Suprapubic skin (tissue), 4 donors: Measurements from ENCODE around the gene TRPV6. TPM values are rescaled to one million over a fixed set of nuclear protein-coding genes. Genes with fewer than 3 reads are reported as not detected.

Source experiments
- DNase-seq, 2 donors: peaks; one replicate each; pipeline ENCODE4 v3.0.0-alpha.2; 2019; ENCODE audit warnings: low spot score in 2 of 2
- H3K27ac ChIP-seq: fragments of 200-600 bp; sonication (generic); one replicate; pipeline ENCODE4 v1.5.1; 2019
- H3K27me3 ChIP-seq: fragments of 200-600 bp; sonication (generic); one replicate; pipeline ENCODE4 v1.5.1; 2019
- H3K36me3 ChIP-seq: fragments of 200-600 bp; sonication (generic); one replicate; pipeline ENCODE4 v1.5.1; 2019
- H3K4me1 ChIP-seq: fragments of 200-600 bp; sonication (generic); one replicate; pipeline ENCODE4 v1.5.1; 2019
- H3K4me3 ChIP-seq: fragments of 200-600 bp; sonication (generic); one replicate; pipeline ENCODE4 v1.5.1; 2019; ENCODE audit warnings: mild to moderate bottlenecking
- H3K9me3 ChIP-seq: fragments of 200-600 bp; sonication (generic); one replicate; pipeline ENCODE4 v1.5.1; 2019
- CTCF ChIP-seq, 2 donors: fragments of 200-600 bp in 1 of 2; fragments of 450-650 bp in 1 of 2; sonication (generic) in 1 of 2; IDR thresholded peaks; one replicate each; pipeline ENCODE4 v1.5.1; 2016 to 2019; ENCODE audit warnings: antibody characterized with exemption in 2 of 2, mild to moderate bottlenecking in 1 of 2, moderate library complexity in 1 of 2
- EP300 ChIP-seq: sonication (generic); formaldehyde crosslinking; IDR thresholded peaks from one replicate; pipeline ENCODE4 v1.6.1; 2017; ENCODE audit warnings: antibody characterized with exemption
- POLR2A ChIP-seq, 2 donors: fragments of 450-650 bp; IDR thresholded peaks; one replicate each; pipeline ENCODE4 v1.6.1; 2017; ENCODE audit warnings: antibody characterized with exemption in 2 of 2, mild to moderate bottlenecking in 2 of 2, moderate library complexity in 2 of 2
- POLR2AphosphoS5 ChIP-seq, 3 donors: sonication (generic); formaldehyde crosslinking; IDR thresholded peaks; one replicate each; pipeline ENCODE4 v1.6.1; 2017; ENCODE audit warnings: antibody characterized with exemption in 3 of 3
- WGBS: methylation state at CpG from one replicate; pipeline ENCODE4 v1.1.5; 2018; 5-methylcytosine and 5-hydroxymethylcytosine counted together
- total RNA-seq, 4 donors: library from RNA; depleted of rRNA; stranded (reverse); fragments of >200 nt; gene quantifications; one replicate each; pipeline ENCODE4 v1.1.0, GENCODE V29; 2016

The TRPV6 gene
- total RNA-seq, 4 donors from 2014 or later: 7.5 to 34.8 (median 15.0) TPM

DNA sequence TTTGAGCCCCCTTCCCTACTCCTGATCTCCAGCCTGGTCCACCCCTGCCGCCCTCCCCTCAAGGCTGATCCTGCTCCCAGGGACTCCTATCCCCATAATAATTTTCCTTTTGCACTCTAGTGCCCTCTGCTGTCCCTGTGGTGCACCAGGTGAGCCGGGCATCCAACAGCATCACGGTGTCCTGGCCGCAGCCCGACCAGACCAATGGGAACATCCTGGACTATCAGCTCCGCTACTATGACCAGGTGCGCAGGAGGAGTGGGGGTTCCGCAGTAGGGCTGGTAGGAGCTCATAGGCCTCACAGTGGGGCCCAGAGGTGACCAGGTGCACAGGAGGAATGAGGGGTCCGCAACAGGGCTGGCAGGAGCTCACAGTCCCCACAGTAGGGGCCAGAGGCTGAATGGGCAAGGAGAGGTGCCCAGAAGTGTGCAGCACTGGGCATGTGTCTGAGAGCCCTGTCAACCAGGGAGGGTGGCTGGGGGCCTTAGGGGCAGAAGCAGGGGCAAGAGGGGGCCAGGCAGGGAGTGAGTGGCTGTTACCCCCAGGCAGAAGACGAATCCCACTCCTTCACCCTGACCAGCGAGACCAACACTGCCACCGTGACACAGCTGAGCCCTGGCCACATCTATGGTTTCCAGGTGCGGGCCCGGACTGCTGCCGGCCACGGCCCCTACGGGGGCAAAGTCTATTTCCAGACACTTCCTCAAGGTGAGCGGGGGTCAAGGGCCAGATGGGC lies 19.0 kb downstream of the TRPV6 start:
- H3K27me3 ChIP-seq: no peaks in the 10 kb centered on the region
- H3K4me1 ChIP-seq: peaks cover 19% of the 10 kb centered on the region
- TF ChIP-seq POLR2A (IDR thresholded peaks at IDR 0.05): no peak
- peak in 1 of 2 donors; percentile 52 for TF ChIP-seq CTCF (IDR thresholded peaks at IDR 0.05)
- no peak overlapping the region for H3K27ac ChIP-seq
- H3K4me3 ChIP-seq: no peak overlapping the region
- H3K9me3 ChIP-seq: no peaks in the 10 kb centered on the region
- DNase-seq: no peak
- WGBS: 68% methylated on average over 7 of the region's 18 CpGs
- peaks cover 61% of the 10 kb centered on the region for H3K36me3 ChIP-seq

- no peak for DNase-seq
- H3K4me1 ChIP-seq: peaks cover 19% of the 10 kb centered on the region
- no peak overlapping the region for H3K4me3 ChIP-seq
- no peak for TF ChIP-seq EP300
- no peak for TF ChIP-seq POLR2AphosphoS5 (IDR thresholded peaks at IDR 0.05)
- TF ChIP-seq CTCF (IDR thresholded peaks at IDR 0.05): no peak
- TF ChIP-seq POLR2A (IDR thresholded peaks at IDR 0.05): no peak
- no peaks in the 10 kb centered on the region for H3K27me3 ChIP-seq
- no peak overlapping the region for H3K27ac ChIP-seq
- 71% methylated on average over 9 of the region's 13 CpGs for WGBS
- H3K36me3 ChIP-seq: peaks cover 56% of the 10 kb centered on the region
- H3K9me3 ChIP-seq: no peaks in the 10 kb centered on the region
Observed at GRCh38 chr7:142865766-142866165, 19.8 kb downstream of the TRPV6 start.

GRCh38 chr7:142864980-142865747 lies 20.4 kb downstream of the TRPV6 start:
- Histone ChIP-seq H3K4me3 (no peak overlapping the region), H3K4me1 (peaks cover 21% of the 10 kb centered on the region), H3K27ac (no peak overlapping the region), H3K27me3 (no peaks in the 10 kb centered on the region), H3K36me3 (peaks cover 50% of the 10 kb centered on the region), H3K9me3 (no peaks in the 10 kb centered on the region)
- 46% methylated on average over 14 of the region's 14 CpGs for WGBS
- no peak for TF ChIP-seq POLR2A (IDR thresholded peaks at IDR 0.05)
- TF ChIP-seq EP300: no peak
- TF ChIP-seq POLR2AphosphoS5 (IDR thresholded peaks at IDR 0.05): no peak
- no peak for TF ChIP-seq CTCF (IDR thresholded peaks at IDR 0.05)
- DNase-seq: no peak

- Histone ChIP-seq H3K36me3 (peaks cover 45% of the 10 kb centered on the region), H3K4me3 (no peak overlapping the region), H3K9me3 (no peaks in the 10 kb centered on the region), H3K27me3 (no peaks in the 10 kb centered on the region), H3K4me1 (peaks cover 28% of the 10 kb centered on the region), H3K27ac (no peak overlapping the region)
- peak in 1 of 2 donors; percentile 70 for DNase-seq
- 90% methylated on average over 25 of the region's 37 CpGs for WGBS
- TF ChIP-seq CTCF (IDR thresholded peaks at IDR 0.05): no peak
- TF ChIP-seq POLR2A (IDR thresholded peaks at IDR 0.05): no peak
- TF ChIP-seq EP300: no peak
- TF ChIP-seq POLR2AphosphoS5 (IDR thresholded peaks at IDR 0.05): no peak
Observed at GRCh38 chr7:142863891-142864685, 21.5 kb downstream of the TRPV6 start.
